Measurements from ENCODE around the gene OR52N5. TPM values are rescaled to one million over a fixed set of nuclear protein-coding genes. Genes with fewer than 3 reads are reported as not detected.

Gene OR52N5
- total RNA-seq, 5 donors from 2014 or later (not counting 1 experiment from before 2014, with no cell fraction given) = not detected

GRCh38 chr11:5809122-5809519 lies 26.0 kb upstream of the OR52N5 start:
- peaks cover 18 to 26% of the 10 kb centered on the region in 2 donors for H3K27me3 Mint-ChIP-seq
- H3K27ac Mint-ChIP-seq = peak overlapping the region in 1 of 2 donors; percentile 25
- no peaks in the 10 kb centered on the region for H3K36me3 Mint-ChIP-seq
- peak overlapping the region; percentile 85 to 87 (median 86) for H3K4me3 Mint-ChIP-seq
- CTCF ChIA-PET = interaction anchor here (0.6 to 1.7 kb wide), 9 partner anchors 8 to 1173 kb away, joined by 3 to 9 read pairs (median 4); partner anchors contain the start of gene TRIM5 (in 1 of the 2)
- 16% methylated on average over 3 of the region's 5 CpGs for WGBS (ENCODE audit: insufficient coverage)
- Histone ChIP-seq H3K9me3 (no peaks in the 10 kb centered on the region), H3K4me3 (ENCODE audit: control insufficient read depth in 1 of 2, extremely low read depth in 1 of 2, low read length in 1 of 2) (peak overlapping the region; percentile 65 to 81), H3K36me3 (ENCODE audit: control insufficient read depth in 2 of 2, extremely low read depth in 1 of 2, insufficient read depth in 1 of 2, low read length in 1 of 2) (no peaks in the 10 kb centered on the region), H3K27me3 (replicated peaks in 1 of 2; ENCODE audit: control insufficient read depth in 2 of 2, extremely low read depth in 1 of 2, insufficient read depth in 2 of 2, low read length in 1 of 2) (peaks cover 0 to 13% of the 10 kb centered on the region in 2 experiments), H3K27ac (ENCODE audit: low read length) (no peak overlapping the region), H3K4me1 (ENCODE audit: control insufficient read depth in 1 of 2, extremely low read depth in 1 of 2, insufficient read depth in 2 of 2, low read length in 2 of 2) (peaks cover 0 to 10% of the 10 kb centered on the region in 2 experiments)
- peaks cover 2 to 4% (median 3%) of the 10 kb centered on the region in 3 donors for H3K9me3 Mint-ChIP-seq
- DNase-seq (peak in 2 of 35 experiments; percentile 7 to 20), ATAC-seq (replicated peaks in 1 of 4) (peak in 3 of 4 experiments; percentile 17 to 60 (median 35))
- peaks cover 9 to 11% (median 11%) of the 10 kb centered on the region in 3 donors for H3K4me1 Mint-ChIP-seq
- POLR2A ChIA-PET = no interaction called here

- peaks cover 0 to 10% of the 10 kb centered on the region in 2 experiments for H3K4me1 ChIP-seq (ENCODE audit: control insufficient read depth in 1 of 2, extremely low read depth in 1 of 2, insufficient read depth in 2 of 2, low read length in 2 of 2)
- CTCF ChIA-PET = interaction anchor here (0.7 to 1.7 kb wide), 3 partner anchors 9 to 333 kb away, joined by 3 to 9 read pairs (median 5); partner anchors contain the start of gene TRIM5 (in 1 of the 2)
- peak within 1 kb of the TSS; percentile 65 to 81 for H3K4me3 ChIP-seq (ENCODE audit: control insufficient read depth in 1 of 2, extremely low read depth in 1 of 2, low read length in 1 of 2)
- peaks cover 9 to 11% (median 11%) of the 10 kb centered on the region in 3 donors for H3K4me1 Mint-ChIP-seq
- peak within 1 kb of the TSS in 1 of 2 donors; percentile 25 for H3K27ac Mint-ChIP-seq
- peaks cover 4 to 7% (median 6%) of the 10 kb centered on the region in 3 donors for H3K9me3 Mint-ChIP-seq
- no peaks in the 10 kb centered on the region for H3K36me3 ChIP-seq (ENCODE audit: control insufficient read depth in 2 of 2, extremely low read depth in 1 of 2, insufficient read depth in 1 of 2, low read length in 1 of 2)
- H3K4me3 Mint-ChIP-seq = peak within 1 kb of the TSS; percentile 85 to 87 (median 86)
- H3K27me3 Mint-ChIP-seq = peaks cover 18 to 26% of the 10 kb centered on the region in 2 donors
- H3K9me3 ChIP-seq = no peaks in the 10 kb centered on the region
- no peaks in the 10 kb centered on the region for H3K36me3 Mint-ChIP-seq
- DNase-seq (peak; percentile 29 to 85 (median 61)), ATAC-seq (replicated peaks in 1 of 4) (peak; percentile 72 to 87 (median 80))
- POLR2A ChIA-PET = no interaction called here
- WGBS (ENCODE audit: insufficient coverage) = 6% methylated on average over 17 of the region's 24 CpGs
- no peak within 1 kb of the TSS for H3K27ac ChIP-seq (ENCODE audit: low read length)
- peaks cover 0 to 13% of the 10 kb centered on the region in 2 experiments for H3K27me3 ChIP-seq (replicated peaks in 1 of 2; ENCODE audit: control insufficient read depth in 2 of 2, extremely low read depth in 1 of 2, insufficient read depth in 2 of 2, low read length in 1 of 2)
Measured at GRCh38 chr11:5808500-5809121, 25.5 kb upstream of the OR52N5 start, which contains the start of gene OR52N2. TSS of gene OR52N2 (plus strand) at chr11:5808924. CDS start at chr11:5820336, 11,412 bp downstream.

GRCh38 chr11:5807580-5807979 lies 24.4 kb upstream of the OR52N5 start:
- H3K4me3 ChIP-seq (ENCODE audit: control insufficient read depth in 1 of 2, extremely low read depth in 1 of 2, low read length in 1 of 2) = no peak overlapping the region
- ChIA-PET POLR2A (no interaction called here), CTCF (interaction anchor here (0.6 to 1.1 kb wide), 3 partner anchors 9 to 207 kb away, joined by 3 to 4 read pairs (median 4); no protein-coding TSS in a partner anchor)
- Mint-ChIP-seq H3K9me3 (peaks cover 8 to 14% (median 12%) of the 10 kb centered on the region in 3 donors), H3K36me3 (no peaks in the 10 kb centered on the region), H3K4me1 (peaks cover 9 to 11% (median 11%) of the 10 kb centered on the region in 3 donors), H3K27ac (no peak overlapping the region), H3K27me3 (peaks cover 24 to 26% of the 10 kb centered on the region in 2 donors), H3K4me3 (no peak overlapping the region)
- H3K27ac ChIP-seq (ENCODE audit: low read length) = no peak overlapping the region
- H3K36me3 ChIP-seq (ENCODE audit: control insufficient read depth in 2 of 2, extremely low read depth in 1 of 2, insufficient read depth in 1 of 2, low read length in 1 of 2) = no peaks in the 10 kb centered on the region
- DNase-seq (peak in 1 of 35 experiments; percentile 2), ATAC-seq (replicated peaks in 1 of 4) (no peak)
- no peaks in the 10 kb centered on the region for H3K9me3 ChIP-seq
- H3K4me1 ChIP-seq (ENCODE audit: control insufficient read depth in 1 of 2, extremely low read depth in 1 of 2, insufficient read depth in 2 of 2, low read length in 2 of 2) = peaks cover 0 to 10% of the 10 kb centered on the region in 2 experiments
- peaks cover 0 to 13% of the 10 kb centered on the region in 2 experiments for H3K27me3 ChIP-seq (replicated peaks in 1 of 2; ENCODE audit: control insufficient read depth in 2 of 2, extremely low read depth in 1 of 2, insufficient read depth in 2 of 2, low read length in 1 of 2)
- WGBS (ENCODE audit: insufficient coverage) = 48% methylated on average over 8 of the region's 10 CpGs

DNA sequence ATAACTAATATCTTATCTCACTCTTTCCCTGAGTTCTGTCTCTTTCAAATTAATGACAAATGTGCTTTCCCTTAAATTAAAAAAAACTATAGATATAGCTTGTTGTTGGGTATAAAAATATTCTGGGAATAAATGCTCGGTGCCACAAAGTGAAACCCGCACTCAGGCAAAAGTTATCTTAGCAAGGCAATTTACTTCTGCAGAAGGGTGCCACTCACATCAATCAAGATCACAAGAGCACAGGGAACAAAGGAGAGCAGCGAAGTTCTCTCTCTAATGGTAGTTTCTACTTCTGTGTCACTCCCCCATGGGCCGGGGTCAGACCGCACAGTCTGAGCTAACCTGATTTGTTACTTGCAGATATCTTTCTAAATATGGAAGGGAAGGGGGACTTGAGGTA lies 20.8 kb upstream of the OR52N5 start:
- Histone ChIP-seq H3K4me1 (ENCODE audit: control insufficient read depth in 1 of 2, extremely low read depth in 1 of 2, insufficient read depth in 2 of 2, low read length in 2 of 2) (peaks cover 0 to 7% of the 10 kb centered on the region in 2 experiments), H3K27me3 (replicated peaks in 1 of 2; ENCODE audit: control insufficient read depth in 2 of 2, extremely low read depth in 1 of 2, insufficient read depth in 2 of 2, low read length in 1 of 2) (peaks cover 0 to 10% of the 10 kb centered on the region in 2 experiments), H3K27ac (ENCODE audit: low read length) (no peak overlapping the region), H3K4me3 (ENCODE audit: control insufficient read depth in 1 of 2, extremely low read depth in 1 of 2, low read length in 1 of 2) (no peak overlapping the region), H3K9me3 (no peaks in the 10 kb centered on the region), H3K36me3 (ENCODE audit: control insufficient read depth in 2 of 2, extremely low read depth in 1 of 2, insufficient read depth in 1 of 2, low read length in 1 of 2) (no peaks in the 10 kb centered on the region)
- Mint-ChIP-seq H3K4me1 (peaks cover 4 to 8% (median 7%) of the 10 kb centered on the region in 3 donors), H3K27ac (no peak overlapping the region), H3K27me3 (peaks cover 17 to 25% of the 10 kb centered on the region in 2 donors), H3K9me3 (peaks cover 8 to 14% (median 12%) of the 10 kb centered on the region in 3 donors), H3K4me3 (no peak overlapping the region), H3K36me3 (no peaks in the 10 kb centered on the region)
- WGBS (ENCODE audit: insufficient coverage) = 88% methylated on average over 4 of the region's 5 CpGs
- ChIA-PET POLR2A (no interaction called here), CTCF (interaction anchor here in 1 of 2 donors (1.3 kb wide), 1 partner anchor 202 kb away, joined by 3 read pairs; no protein-coding TSS in a partner anchor)
- DNase-seq (no peak), ATAC-seq (replicated peaks in 1 of 4) (no peak)

DNA sequence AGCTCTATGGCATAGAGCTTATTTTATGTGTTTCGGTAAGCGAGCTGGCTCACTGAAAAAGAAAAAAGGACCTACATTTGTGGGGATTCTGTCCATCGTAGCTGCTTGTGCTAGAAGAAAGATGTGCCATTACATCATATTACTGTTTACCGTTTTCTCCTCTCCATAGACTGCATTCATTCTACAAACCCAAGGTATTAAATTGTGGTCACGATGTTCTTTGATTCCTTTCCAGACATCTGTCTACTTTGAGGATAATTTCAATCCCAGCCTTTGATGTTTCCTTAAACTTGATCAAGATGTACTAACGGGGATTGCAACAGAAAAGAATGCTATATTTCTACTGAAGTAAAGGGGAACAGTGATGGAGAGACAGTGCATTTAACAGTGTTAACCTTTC lies 13.4 kb upstream of the OR52N5 start:
- Histone ChIP-seq H3K4me1 (ENCODE audit: control insufficient read depth in 1 of 2, extremely low read depth in 1 of 2, insufficient read depth in 2 of 2, low read length in 2 of 2) (no peaks in the 10 kb centered on the region), H3K9me3 (no peaks in the 10 kb centered on the region), H3K4me3 (ENCODE audit: control insufficient read depth in 1 of 2, extremely low read depth in 1 of 2, low read length in 1 of 2) (no peak overlapping the region), H3K27me3 (replicated peaks in 1 of 2; ENCODE audit: control insufficient read depth in 2 of 2, extremely low read depth in 1 of 2, insufficient read depth in 2 of 2, low read length in 1 of 2) (peaks cover 0 to 3% of the 10 kb centered on the region in 2 experiments), H3K36me3 (ENCODE audit: control insufficient read depth in 2 of 2, extremely low read depth in 1 of 2, insufficient read depth in 1 of 2, low read length in 1 of 2) (no peaks in the 10 kb centered on the region), H3K27ac (ENCODE audit: low read length) (no peak overlapping the region)
- Mint-ChIP-seq H3K9me3 (no peaks in the 10 kb centered on the region), H3K4me3 (no peak overlapping the region), H3K27ac (no peak overlapping the region), H3K36me3 (no peaks in the 10 kb centered on the region), H3K27me3 (peaks cover 30% of the 10 kb centered on the region in 2 donors), H3K4me1 (no peaks in the 10 kb centered on the region)
- DNase-seq (no peak), ATAC-seq (replicated peaks in 1 of 4) (no peak)
- WGBS (ENCODE audit: insufficient coverage) = no CpG with 5 or more reads among the region's 6 CpGs
- ChIA-PET CTCF (no interaction called here), POLR2A (no interaction called here)

GRCh38 chr11:5791165-5791564 lies 8.0 kb upstream of the OR52N5 start, which contains the start of gene OR52N1:
TSS of gene OR52N1 (minus strand) at chr11:5791265. CDS start at chr11:5788816, 2,449 bp downstream.
- Mint-ChIP-seq H3K4me3 (no peak within 1 kb of the TSS), H3K27me3 (peaks cover 9 to 22% of the 10 kb centered on the region in 2 donors), H3K9me3 (no peaks in the 10 kb centered on the region), H3K4me1 (no peaks in the 10 kb centered on the region), H3K36me3 (no peaks in the 10 kb centered on the region), H3K27ac (no peak within 1 kb of the TSS)
- ChIA-PET CTCF (no interaction called here), POLR2A (no interaction called here)
- Histone ChIP-seq H3K4me3 (ENCODE audit: control insufficient read depth in 1 of 2, extremely low read depth in 1 of 2, low read length in 1 of 2) (no peak within 1 kb of the TSS), H3K4me1 (ENCODE audit: control insufficient read depth in 1 of 2, extremely low read depth in 1 of 2, insufficient read depth in 2 of 2, low read length in 2 of 2) (no peaks in the 10 kb centered on the region), H3K9me3 (no peaks in the 10 kb centered on the region), H3K27ac (ENCODE audit: low read length) (no peak within 1 kb of the TSS), H3K27me3 (replicated peaks in 1 of 2; ENCODE audit: control insufficient read depth in 2 of 2, extremely low read depth in 1 of 2, insufficient read depth in 2 of 2, low read length in 1 of 2) (peaks cover 0 to 3% of the 10 kb centered on the region in 2 experiments), H3K36me3 (ENCODE audit: control insufficient read depth in 2 of 2, extremely low read depth in 1 of 2, insufficient read depth in 1 of 2, low read length in 1 of 2) (no peaks in the 10 kb centered on the region)
- no peak for DNase-seq
- 83% methylated on average over 2 of the region's 3 CpGs for WGBS (ENCODE audit: insufficient coverage)
- ATAC-seq (replicated peaks in 1 of 4) = no peak

All from T-cell (primary cell).